Thoracic aorta (tissue), 2 donors: ENCODE measurements around the gene PPP2R5B. TPM values are rescaled to one million over a fixed set of nuclear protein-coding genes. Genes with fewer than 3 reads are reported as not detected.

Experiments used
- ATAC-seq: fragments of 150-250 bp; one replicate; pipeline ENCODE4 v1.8.0; 2017; ENCODE audit warnings: low read depth; ENCODE audit not compliant: insufficient number of reproducible peaks, low FRiP score
- DNase-seq: peaks from one replicate; pipeline ENCODE4 v3.0.0-alpha.2; 2020; ENCODE audit warnings: low spot score
- H3K27ac ChIP-seq, 2 donors: fragments of 200-600 bp; sonication (generic); 1 replicate in 1 of 2; 2 replicates in 1 of 2; pipeline ENCODE4 v1.5.1; 2016; ENCODE audit warnings: mild to moderate bottlenecking in 2 of 2, moderate library complexity in 2 of 2
- H3K27me3 ChIP-seq: fragments of 200-600 bp; sonication (generic); replicated peaks from 2 replicates; pipeline ENCODE4 v1.6.0; 2016; ENCODE audit warnings: mild to moderate bottlenecking; ENCODE audit not compliant: insufficient read depth
- H3K36me3 ChIP-seq: fragments of 200-600 bp; sonication (generic); one replicate; pipeline ENCODE4 v1.5.1; 2016
- H3K4me1 ChIP-seq, 2 donors: fragments of 200-600 bp; sonication (generic); 1 replicate in 1 of 2; 2 replicates in 1 of 2; pipeline versions ENCODE4 v1.5.1 to v1.6.0; 2016; ENCODE audit warnings: low read depth in 2 of 2, mild to moderate bottlenecking in 1 of 2; ENCODE audit not compliant: control insufficient read depth in 1 of 2
- H3K4me3 ChIP-seq: fragments of 200-600 bp; sonication (generic); 2 replicates; pipeline ENCODE4 v1.5.1; 2016; ENCODE audit warnings: mild to moderate bottlenecking
- H3K9me3 ChIP-seq: fragments of 200-600 bp; sonication (generic); 2 replicates; pipeline ENCODE4 v1.5.1; 2016
- CTCF ChIP-seq: fragments of 200-600 bp; sonication (generic); IDR thresholded peaks from one replicate; pipeline ENCODE4 v1.5.1; 2019; ENCODE audit warnings: antibody characterized with exemption
- total RNA-seq, 2 donors: library from RNA; depleted of rRNA; stranded (reverse); fragments of >200 nt; gene quantifications; one replicate each; pipeline versions ENCODE4 v1.1.0 to v1.2.3, GENCODE V29; 2016

Gene PPP2R5B
- total RNA-seq, 2 donors from 2014 or later = 21.0 to 38.2 TPM

GRCh38 chr11:64921384-64921783 lies 3.1 kb upstream of the PPP2R5B start:
- Histone ChIP-seq H3K4me3 (no peak overlapping the region), H3K9me3 (no peaks in the 10 kb centered on the region), H3K4me1 (peaks cover 21 to 31% of the 10 kb centered on the region in 2 donors), H3K36me3 (no peaks in the 10 kb centered on the region), H3K27ac (no peak overlapping the region), H3K27me3 (no peaks in the 10 kb centered on the region)
- ATAC-seq (no peak), DNase-seq (no peak)
- TF ChIP-seq CTCF = no peak

- no peaks in the 10 kb centered on the region for H3K9me3 ChIP-seq
- H3K4me3 ChIP-seq = peak overlapping the region; percentile 85
- H3K4me1 ChIP-seq = peaks cover 20 to 26% of the 10 kb centered on the region in 2 donors
- H3K36me3 ChIP-seq = peaks cover 13% of the 10 kb centered on the region
- TF ChIP-seq CTCF = no peak
- ATAC-seq (no peak), DNase-seq (no peak)
- no peaks in the 10 kb centered on the region for H3K27me3 ChIP-seq
- peak overlapping the region; percentile 93 to 97 for H3K27ac ChIP-seq
Measured at GRCh38 chr11:64923151-64923661, 1.3 kb upstream of the PPP2R5B start.

- DNase-seq (no peak), ATAC-seq (peak; percentile 23)
- Histone ChIP-seq H3K4me3 (peak overlapping the region; percentile 85), H3K27ac (peak overlapping the region; percentile 93 to 97), H3K4me1 (peaks cover 17 to 23% of the 10 kb centered on the region in 2 donors), H3K36me3 (peaks cover 29% of the 10 kb centered on the region), H3K9me3 (no peaks in the 10 kb centered on the region), H3K27me3 (no peaks in the 10 kb centered on the region)
- TF ChIP-seq CTCF = no peak
Measured at GRCh38 chr11:64924910-64925284, 408 bp downstream of the PPP2R5B start.

GRCh38 chr11:64925536-64926436 lies 1.3 kb downstream of the PPP2R5B start:
- ATAC-seq = no peak
- Histone ChIP-seq H3K4me3 (peak overlapping the region; percentile 85), H3K27me3 (no peaks in the 10 kb centered on the region), H3K4me1 (peaks cover 17 to 23% of the 10 kb centered on the region in 2 donors), H3K9me3 (no peaks in the 10 kb centered on the region), H3K27ac (no peak overlapping the region), H3K36me3 (peaks cover 38% of the 10 kb centered on the region)
- DNase-seq = no peak
- no peak for TF ChIP-seq CTCF

- H3K36me3 ChIP-seq = peaks cover 47% of the 10 kb centered on the region
- ATAC-seq = no peak
- DNase-seq = no peak
- H3K27ac ChIP-seq = no peak overlapping the region
- no peak overlapping the region for H3K4me3 ChIP-seq
- no peaks in the 10 kb centered on the region for H3K27me3 ChIP-seq
- H3K4me1 ChIP-seq = peaks cover 17 to 23% of the 10 kb centered on the region in 2 donors
- TF ChIP-seq CTCF = no peak
- no peaks in the 10 kb centered on the region for H3K9me3 ChIP-seq
Measured at GRCh38 chr11:64926689-64927088, 2.2 kb downstream of the PPP2R5B start.
